ENCODE measurements around the gene CCDC27.

CCDC27 gene

GRCh38 chr1:3733094-3733882 is 19.0 kb upstream of the CCDC27 start:
- H3K4me1 ChIP-seq (ENCODE audit: insufficient read depth, low read length): no peaks in the 10 kb centered on the region
- H3K27me3 ChIP-seq (ENCODE audit: control insufficient read depth in 1 of 2, insufficient read depth in 2 of 2, low read length in 2 of 2): peaks cover 0 to 34% of the 10 kb centered on the region in 2 donors
- H3K27ac ChIP-seq (ENCODE audit: low read depth, low read length): no peak overlapping the region
- no peak overlapping the region for H3K9ac ChIP-seq (ENCODE audit: low read length)
- no peak overlapping the region for H3K4me3 ChIP-seq (ENCODE audit: low read depth in 1 of 2, low read length in 2 of 2)
- H3K9me3 ChIP-seq (ENCODE audit: low read length): no peaks in the 10 kb centered on the region
- peaks cover 25% of the 10 kb centered on the region for H3K36me3 ChIP-seq (ENCODE audit: insufficient read depth, low read length)

GRCh38 chr1:3733883-3734589 is 18.2 kb upstream of the CCDC27 start:
- Histone ChIP-seq H3K4me3 (ENCODE audit: low read depth in 1 of 2, low read length in 2 of 2) (no peak overlapping the region), H3K9ac (ENCODE audit: low read length) (no peak overlapping the region), H3K27me3 (ENCODE audit: control insufficient read depth in 1 of 2, insufficient read depth in 2 of 2, low read length in 2 of 2) (peaks cover 0 to 34% of the 10 kb centered on the region in 2 donors), H3K36me3 (ENCODE audit: insufficient read depth, low read length) (peaks cover 33% of the 10 kb centered on the region), H3K27ac (ENCODE audit: low read depth, low read length) (no peak overlapping the region), H3K9me3 (ENCODE audit: low read length) (no peaks in the 10 kb centered on the region), H3K4me1 (ENCODE audit: insufficient read depth, low read length) (no peaks in the 10 kb centered on the region)

- H3K9ac ChIP-seq (ENCODE audit: low read length): no peak overlapping the region
- H3K4me3 ChIP-seq (ENCODE audit: low read depth in 1 of 2, low read length in 2 of 2): no peak overlapping the region
- H3K27ac ChIP-seq (ENCODE audit: low read depth, low read length): no peak overlapping the region
- peaks cover 37% of the 10 kb centered on the region for H3K36me3 ChIP-seq (ENCODE audit: insufficient read depth, low read length)
- H3K27me3 ChIP-seq (ENCODE audit: control insufficient read depth in 1 of 2, insufficient read depth in 2 of 2, low read length in 2 of 2): peaks cover 0 to 32% of the 10 kb centered on the region in 2 donors
- no peaks in the 10 kb centered on the region for H3K9me3 ChIP-seq (ENCODE audit: low read length)
- no peaks in the 10 kb centered on the region for H3K4me1 ChIP-seq (ENCODE audit: insufficient read depth, low read length)
Measured at GRCh38 chr1:3734602-3735001, 17.6 kb upstream of the CCDC27 start.

DNA sequence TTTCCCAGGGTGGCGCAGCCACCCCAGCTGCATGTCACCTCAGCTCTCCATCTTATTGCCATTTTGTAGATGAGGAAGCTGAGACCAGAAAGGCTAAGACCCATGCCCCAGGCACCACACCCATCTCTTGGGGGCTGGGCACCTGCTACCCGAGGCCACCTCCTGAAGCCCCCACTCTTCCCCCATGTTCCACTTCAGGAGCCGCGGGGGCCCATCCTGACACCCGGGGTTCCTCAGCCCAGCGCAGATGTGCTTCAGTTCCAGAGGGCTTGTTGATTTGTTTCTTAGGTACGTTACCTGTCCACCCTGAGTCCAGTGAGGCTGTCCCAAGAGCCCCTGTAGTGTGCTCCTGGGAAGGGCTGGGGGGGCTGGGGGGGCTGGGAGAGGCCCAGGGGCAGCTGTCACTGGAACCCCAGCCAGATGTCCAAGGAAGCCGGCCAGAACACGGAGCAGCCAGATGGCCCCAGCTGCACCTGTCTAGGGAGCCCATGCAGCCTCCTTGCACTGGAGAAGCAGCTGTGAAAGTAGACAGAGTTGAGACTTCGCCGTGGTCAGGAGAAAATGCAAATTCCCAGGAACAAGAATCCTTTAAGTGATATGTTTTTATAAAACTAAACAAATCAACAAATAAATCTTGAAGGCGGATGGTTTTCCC is 17.1 kb upstream of the CCDC27 start:
- no peak overlapping the region for H3K9ac ChIP-seq (ENCODE audit: low read length)
- H3K36me3 ChIP-seq (ENCODE audit: insufficient read depth, low read length): peaks cover 42% of the 10 kb centered on the region
- peaks cover 0 to 30% of the 10 kb centered on the region in 2 donors for H3K27me3 ChIP-seq (ENCODE audit: control insufficient read depth in 1 of 2, insufficient read depth in 2 of 2, low read length in 2 of 2)
- H3K4me1 ChIP-seq (ENCODE audit: insufficient read depth, low read length): no peaks in the 10 kb centered on the region
- no peaks in the 10 kb centered on the region for H3K9me3 ChIP-seq (ENCODE audit: low read length)
- H3K4me3 ChIP-seq (ENCODE audit: low read depth in 1 of 2, low read length in 2 of 2): no peak overlapping the region
- H3K27ac ChIP-seq (ENCODE audit: low read depth, low read length): no peak overlapping the region

GRCh38 chr1:3735688-3736087 is 16.6 kb upstream of the CCDC27 start:
- no peak overlapping the region for H3K9ac ChIP-seq (ENCODE audit: low read length)
- H3K27ac ChIP-seq (ENCODE audit: low read depth, low read length): no peak overlapping the region
- H3K4me3 ChIP-seq (ENCODE audit: low read depth in 1 of 2, low read length in 2 of 2): no peak overlapping the region
- H3K4me1 ChIP-seq (ENCODE audit: insufficient read depth, low read length): no peaks in the 10 kb centered on the region
- H3K27me3 ChIP-seq (ENCODE audit: control insufficient read depth in 1 of 2, insufficient read depth in 2 of 2, low read length in 2 of 2): peaks cover 0 to 29% of the 10 kb centered on the region in 2 donors
- no peaks in the 10 kb centered on the region for H3K9me3 ChIP-seq (ENCODE audit: low read length)
- peaks cover 46% of the 10 kb centered on the region for H3K36me3 ChIP-seq (ENCODE audit: insufficient read depth, low read length)

DNA sequence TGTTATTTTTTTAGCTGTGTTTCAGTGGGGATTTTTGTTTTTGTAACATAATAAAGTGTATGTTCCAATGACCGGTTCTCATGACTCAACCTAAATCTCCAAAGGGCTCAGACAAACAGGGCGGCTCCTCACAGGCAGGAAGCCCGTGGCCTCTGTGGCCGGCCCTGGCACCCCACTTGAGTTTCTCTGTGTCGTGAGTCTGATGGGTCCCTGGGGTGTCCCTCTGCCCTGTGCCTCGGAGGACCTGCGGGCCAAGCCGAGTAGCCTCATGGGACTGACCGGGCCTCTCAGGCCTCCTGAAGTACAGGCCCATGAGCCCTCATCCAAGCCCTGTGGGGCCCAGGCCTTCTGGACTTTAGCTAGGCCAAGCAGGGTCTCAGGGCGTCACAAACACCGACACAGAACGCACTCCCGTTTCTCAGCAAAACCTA is 16.1 kb upstream of the CCDC27 start:
- peaks cover 46% of the 10 kb centered on the region for H3K36me3 ChIP-seq (ENCODE audit: insufficient read depth, low read length)
- H3K9ac ChIP-seq (ENCODE audit: low read length): no peak overlapping the region
- no peak overlapping the region for H3K4me3 ChIP-seq (ENCODE audit: low read depth in 1 of 2, low read length in 2 of 2)
- H3K27me3 ChIP-seq (ENCODE audit: control insufficient read depth in 1 of 2, insufficient read depth in 2 of 2, low read length in 2 of 2): peaks cover 0 to 25% of the 10 kb centered on the region in 2 donors
- H3K4me1 ChIP-seq (ENCODE audit: insufficient read depth, low read length): no peaks in the 10 kb centered on the region
- H3K9me3 ChIP-seq (ENCODE audit: low read length): no peaks in the 10 kb centered on the region
- no peak overlapping the region for H3K27ac ChIP-seq (ENCODE audit: low read depth, low read length)

DNA sequence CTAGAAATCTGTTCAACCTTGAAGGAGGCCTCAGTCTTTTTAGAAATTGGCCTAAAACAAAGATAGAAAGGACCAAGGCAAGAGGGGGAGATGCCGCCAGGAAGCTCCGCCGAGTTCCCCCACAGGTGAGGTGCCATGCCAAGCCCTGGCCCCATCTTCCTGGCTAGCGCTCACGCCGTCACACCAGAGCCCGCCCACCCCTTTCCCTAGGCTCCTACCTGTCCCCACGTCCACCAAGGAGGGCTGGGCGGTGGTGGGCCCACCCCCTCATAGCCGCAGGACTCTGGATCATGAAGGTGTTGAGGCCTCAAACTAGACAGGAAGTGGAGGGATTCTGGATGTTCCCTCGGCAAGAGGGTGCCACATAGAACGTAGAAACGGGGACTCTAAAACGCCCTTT is 15.5 kb upstream of the CCDC27 start:
- Histone ChIP-seq H3K4me3 (ENCODE audit: low read depth in 1 of 2, low read length in 2 of 2) (no peak overlapping the region), H3K36me3 (ENCODE audit: insufficient read depth, low read length) (peaks cover 50% of the 10 kb centered on the region), H3K27me3 (ENCODE audit: control insufficient read depth in 1 of 2, insufficient read depth in 2 of 2, low read length in 2 of 2) (peaks cover 0 to 22% of the 10 kb centered on the region in 2 donors), H3K9me3 (ENCODE audit: low read length) (no peaks in the 10 kb centered on the region), H3K27ac (ENCODE audit: low read depth, low read length) (no peak overlapping the region), H3K9ac (ENCODE audit: low read length) (no peak overlapping the region), H3K4me1 (ENCODE audit: insufficient read depth, low read length) (no peaks in the 10 kb centered on the region)

DNA sequence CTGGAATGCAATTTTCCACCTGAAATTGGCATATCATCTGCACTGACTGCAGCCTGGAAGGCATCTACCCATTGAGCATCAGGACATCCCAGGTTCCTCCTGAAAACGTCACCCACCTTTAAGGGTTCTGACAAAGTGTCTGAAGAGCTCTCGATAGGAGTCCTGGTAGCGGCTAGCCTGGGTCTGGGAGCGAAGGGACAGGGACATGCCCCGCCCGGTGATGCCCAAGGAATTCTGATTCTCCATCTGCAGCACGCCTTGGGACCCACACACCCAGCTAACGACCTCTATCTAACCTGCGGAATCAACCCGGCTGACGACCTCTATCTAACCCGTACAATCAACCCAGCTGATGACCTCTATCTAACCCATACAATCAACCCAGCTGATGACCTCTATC is 13.3 kb upstream of the CCDC27 start:
- Histone ChIP-seq H3K27me3 (ENCODE audit: control insufficient read depth in 1 of 2, insufficient read depth in 2 of 2, low read length in 2 of 2) (peaks cover 0 to 3% of the 10 kb centered on the region in 2 donors), H3K4me1 (ENCODE audit: insufficient read depth, low read length) (no peaks in the 10 kb centered on the region), H3K27ac (ENCODE audit: low read depth, low read length) (no peak overlapping the region), H3K9me3 (ENCODE audit: low read length) (no peaks in the 10 kb centered on the region), H3K9ac (ENCODE audit: low read length) (no peak overlapping the region), H3K36me3 (ENCODE audit: insufficient read depth, low read length) (peaks cover 51% of the 10 kb centered on the region), H3K4me3 (ENCODE audit: low read depth in 1 of 2, low read length in 2 of 2) (no peak overlapping the region)

DNA sequence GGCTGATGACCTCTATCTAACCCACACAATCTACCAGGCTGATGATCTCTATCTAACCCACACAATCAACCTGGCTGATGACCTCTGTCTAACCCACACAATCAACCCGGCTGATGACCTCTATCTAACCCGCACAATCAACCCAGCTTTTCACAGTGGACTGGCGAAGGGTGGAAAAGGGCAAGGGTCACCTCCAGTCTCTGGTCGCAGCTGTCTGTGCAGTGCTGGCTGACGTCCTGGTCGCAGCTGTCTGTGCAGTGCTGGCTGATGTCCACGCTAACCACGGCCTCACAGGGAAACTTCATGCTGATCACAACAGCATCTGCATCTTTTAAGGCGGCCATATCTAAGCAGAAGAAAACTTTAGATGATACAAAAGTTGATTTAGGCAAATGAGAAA is 12.2 kb upstream of the CCDC27 start:
- H3K9me3 ChIP-seq (ENCODE audit: low read length): no peaks in the 10 kb centered on the region
- H3K9ac ChIP-seq (ENCODE audit: low read length): no peak overlapping the region
- H3K4me1 ChIP-seq (ENCODE audit: insufficient read depth, low read length): peaks cover 1% of the 10 kb centered on the region
- no peak overlapping the region for H3K27ac ChIP-seq (ENCODE audit: low read depth, low read length)
- peaks cover 51% of the 10 kb centered on the region for H3K36me3 ChIP-seq (ENCODE audit: insufficient read depth, low read length)
- no peak overlapping the region for H3K4me3 ChIP-seq (ENCODE audit: low read depth in 1 of 2, low read length in 2 of 2)
- no peaks in the 10 kb centered on the region for H3K27me3 ChIP-seq (ENCODE audit: control insufficient read depth in 1 of 2, insufficient read depth in 2 of 2, low read length in 2 of 2)

DNA sequence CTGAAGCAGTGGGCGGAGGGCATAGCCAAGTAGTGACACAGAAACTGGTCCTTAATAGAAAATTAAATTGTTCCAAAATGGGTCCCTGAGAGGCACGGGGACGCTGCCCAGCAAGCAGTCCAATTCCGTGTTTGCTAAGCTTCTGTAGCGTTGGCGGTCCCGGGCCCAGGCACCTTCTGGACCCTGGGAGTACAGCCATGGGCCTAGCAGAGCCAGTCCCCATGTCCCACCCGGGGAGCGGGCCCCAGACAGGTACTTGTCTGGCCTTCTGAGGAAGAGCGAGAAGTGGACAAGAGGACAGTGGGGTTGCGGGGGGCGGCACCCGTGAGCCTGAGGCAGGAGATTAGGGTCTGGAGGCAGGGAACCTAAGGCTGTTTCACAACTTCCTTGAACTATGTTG is 11.5 kb upstream of the CCDC27 start:
- H3K36me3 ChIP-seq (ENCODE audit: insufficient read depth, low read length): peaks cover 47% of the 10 kb centered on the region
- no peaks in the 10 kb centered on the region for H3K9me3 ChIP-seq (ENCODE audit: low read length)
- no peak overlapping the region for H3K9ac ChIP-seq (ENCODE audit: low read length)
- no peaks in the 10 kb centered on the region for H3K27me3 ChIP-seq (ENCODE audit: control insufficient read depth in 1 of 2, insufficient read depth in 2 of 2, low read length in 2 of 2)
- no peak overlapping the region for H3K27ac ChIP-seq (ENCODE audit: low read depth, low read length)
- H3K4me1 ChIP-seq (ENCODE audit: insufficient read depth, low read length): peaks cover 8% of the 10 kb centered on the region
- no peak overlapping the region for H3K4me3 ChIP-seq (ENCODE audit: low read depth in 1 of 2, low read length in 2 of 2)

GRCh38 chr1:3741566-3742438 is 10.4 kb upstream of the CCDC27 start:
- peaks cover 15% of the 10 kb centered on the region for H3K4me1 ChIP-seq (ENCODE audit: insufficient read depth, low read length)
- no peaks in the 10 kb centered on the region for H3K9me3 ChIP-seq (ENCODE audit: low read length)
- H3K27ac ChIP-seq (ENCODE audit: low read depth, low read length): no peak overlapping the region
- H3K36me3 ChIP-seq (ENCODE audit: insufficient read depth, low read length): peaks cover 37% of the 10 kb centered on the region
- no peak overlapping the region for H3K9ac ChIP-seq (ENCODE audit: low read length)
- H3K4me3 ChIP-seq (ENCODE audit: low read depth in 1 of 2, low read length in 2 of 2): no peak overlapping the region
- no peaks in the 10 kb centered on the region for H3K27me3 ChIP-seq (ENCODE audit: control insufficient read depth in 1 of 2, insufficient read depth in 2 of 2, low read length in 2 of 2)

Data from muscle layer of colon (tissue), 2 donors.